Nephron progenitor cell (in vitro differentiated cells): ENCODE measurements around the gene DGKB.
A peak's percentile ranks its signal among the peaks of the same experiment; 100 is the strongest.

Experiments used
- DNase-seq: peaks from one replicate; pipeline ENCODE4 v3.0.0; 2021
- H3K27ac Mint-ChIP-seq: 2 replicates; pipeline ENCODE4 v1.8.0; 2021; ENCODE audit warnings: mild to moderate bottlenecking, moderate library complexity, mixed read lengths
- H3K27me3 Mint-ChIP-seq: 2 replicates; pipeline ENCODE4 v1.8.0; 2021; ENCODE audit warnings: mild to moderate bottlenecking, low read depth, mixed read lengths; ENCODE audit not compliant: poor library complexity
- H3K36me3 Mint-ChIP-seq: 2 replicates; pipeline ENCODE4 v1.8.0; 2021; ENCODE audit warnings: low read depth, mixed read lengths
- H3K4me1 Mint-ChIP-seq: 2 replicates; pipeline ENCODE4 v1.8.0; 2021; ENCODE audit warnings: mixed read lengths
- H3K4me3 Mint-ChIP-seq: 2 replicates; pipeline ENCODE4 v1.8.0; 2021; ENCODE audit warnings: mild to moderate bottlenecking, moderate library complexity, mixed read lengths
- H3K9me3 Mint-ChIP-seq: 2 replicates; pipeline ENCODE4 v1.8.0; 2021; ENCODE audit warnings: mild to moderate bottlenecking, moderate library complexity, mixed read lengths
- CTCF ChIP-seq: fragments of 200-600 bp; sonication (generic); IDR thresholded peaks from 2 replicates; pipeline ENCODE4 v1.5.0; 2021; ENCODE audit warnings: antibody characterized with exemption

The DGKB gene

GRCh38 chr7:14324767-14325166, 577.8 kb downstream of the DGKB start:
- H3K27ac Mint-ChIP-seq = no peak overlapping the region
- H3K4me1 Mint-ChIP-seq = no peaks in the 10 kb centered on the region
- no peak for TF ChIP-seq CTCF
- H3K36me3 Mint-ChIP-seq = no peaks in the 10 kb centered on the region
- H3K27me3 Mint-ChIP-seq = no peaks in the 10 kb centered on the region
- DNase-seq = no peak
- peaks cover 7% of the 10 kb centered on the region for H3K9me3 Mint-ChIP-seq
- no peak overlapping the region for H3K4me3 Mint-ChIP-seq

- Mint-ChIP-seq H3K36me3 (no peaks in the 10 kb centered on the region), H3K27ac (no peak overlapping the region), H3K4me3 (no peak overlapping the region), H3K9me3 (peaks cover 7% of the 10 kb centered on the region), H3K27me3 (no peaks in the 10 kb centered on the region), H3K4me1 (no peaks in the 10 kb centered on the region)
- no peak for DNase-seq
- TF ChIP-seq CTCF = no peak
Measured at GRCh38 chr7:14322724-14323123, 579.8 kb downstream of the DGKB start.

GRCh38 chr7:14321947-14322346, 580.6 kb downstream of the DGKB start:
- Mint-ChIP-seq H3K36me3 (no peaks in the 10 kb centered on the region), H3K27me3 (no peaks in the 10 kb centered on the region), H3K9me3 (peaks cover 7% of the 10 kb centered on the region), H3K27ac (no peak overlapping the region), H3K4me1 (no peaks in the 10 kb centered on the region), H3K4me3 (no peak overlapping the region)
- no peak for TF ChIP-seq CTCF
- no peak for DNase-seq

GRCh38 chr7:14309432-14309831, 593.1 kb downstream of the DGKB start:
- DNase-seq = no peak
- no peak for TF ChIP-seq CTCF
- H3K27me3 Mint-ChIP-seq = no peaks in the 10 kb centered on the region
- H3K9me3 Mint-ChIP-seq = peaks cover 6% of the 10 kb centered on the region
- peak overlapping the region; percentile 50 for H3K27ac Mint-ChIP-seq
- H3K4me3 Mint-ChIP-seq = no peak overlapping the region
- H3K4me1 Mint-ChIP-seq = no peaks in the 10 kb centered on the region
- H3K36me3 Mint-ChIP-seq = no peaks in the 10 kb centered on the region

- H3K4me3 Mint-ChIP-seq = no peak overlapping the region
- H3K27ac Mint-ChIP-seq = no peak overlapping the region
- TF ChIP-seq CTCF = no peak
Measured at GRCh38 chr7:14305233-14305866, 597.2 kb downstream of the DGKB start.

GRCh38 chr7:14303536-14303935, 599.0 kb downstream of the DGKB start:
- TF ChIP-seq CTCF = no peak
- Mint-ChIP-seq H3K27me3 (no peaks in the 10 kb centered on the region), H3K9me3 (no peaks in the 10 kb centered on the region), H3K27ac (no peak overlapping the region), H3K4me1 (no peaks in the 10 kb centered on the region), H3K36me3 (no peaks in the 10 kb centered on the region), H3K4me3 (no peak overlapping the region)
- no peak for DNase-seq

More at GRCh38 chr7:14305233-14305866, 597.2 kb downstream of the DGKB start:
- H3K4me1 Mint-ChIP-seq = no peaks in the 10 kb centered on the region
- DNase-seq = no peak
- H3K27me3 Mint-ChIP-seq = no peaks in the 10 kb centered on the region
- H3K36me3 Mint-ChIP-seq = no peaks in the 10 kb centered on the region
- no peaks in the 10 kb centered on the region for H3K9me3 Mint-ChIP-seq
